D341Med (cell line): ENCODE results near the gene RPS6KC1.
"Not testable (repeated sequence)": the region's sequence is repeated elsewhere in the genome, so short reads cannot be mapped to it uniquely, and the experiment has no call there.

ENCODE experiments used
- DNase-seq: peaks from one replicate; pipeline ENCODE4 v3.0.0; 2012; ENCODE audit warnings: low spot score

The RPS6KC1 gene

DNA sequence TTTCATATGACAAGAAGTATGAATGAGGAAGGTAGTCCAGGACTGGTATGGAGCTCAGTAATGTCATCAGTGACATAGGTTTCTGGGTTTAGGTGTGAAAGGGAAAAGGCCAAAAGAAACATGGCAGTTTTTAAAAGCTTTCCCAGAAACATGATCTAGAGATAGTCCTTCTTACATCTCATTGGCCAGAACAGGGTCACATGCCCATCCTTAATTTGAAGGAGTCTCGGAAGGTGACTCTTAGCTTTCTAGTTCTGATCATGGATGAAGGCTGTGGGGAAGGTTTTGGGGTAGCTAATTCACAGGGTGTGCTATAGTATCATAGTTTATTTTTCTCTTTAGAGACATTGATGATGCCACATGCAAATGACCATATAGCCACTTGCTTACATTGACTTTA, 55.3 kb downstream of the RPS6KC1 start:
- no peak for DNase-seq

GRCh38 chr1:213107613-213108012, 56.6 kb downstream of the RPS6KC1 start:
- no peak for DNase-seq

GRCh38 chr1:213110349-213111300, 59.6 kb downstream of the RPS6KC1 start:
- DNase-seq, result no peak

DNA sequence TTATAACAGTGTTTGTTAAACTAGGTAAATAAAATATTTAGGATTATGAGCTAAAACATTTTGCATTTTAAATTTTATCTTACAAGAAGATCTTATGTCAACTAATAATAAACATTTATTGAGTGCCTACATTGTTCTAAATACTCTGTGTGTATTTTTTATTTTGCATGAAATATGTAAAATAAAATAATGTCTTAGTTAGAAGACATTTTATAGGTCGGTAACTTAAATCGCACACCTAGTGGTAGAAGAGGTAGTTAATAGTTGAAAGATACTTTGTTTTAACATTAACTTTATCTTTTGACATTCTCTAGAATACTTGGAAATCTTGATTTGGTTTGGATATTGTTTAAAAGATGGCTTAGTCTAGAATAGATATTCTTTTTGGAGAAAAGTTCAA, 60.5 kb downstream of the RPS6KC1 start:
- no peak for DNase-seq

GRCh38 chr1:213112723-213113122, 61.7 kb downstream of the RPS6KC1 start:
- not testable (repeated sequence) for DNase-seq

- DNase-seq, result not testable (repeated sequence)
These were observed 66.7 kb downstream of the RPS6KC1 start for GRCh38 chr1:213117699-213118180.

DNA sequence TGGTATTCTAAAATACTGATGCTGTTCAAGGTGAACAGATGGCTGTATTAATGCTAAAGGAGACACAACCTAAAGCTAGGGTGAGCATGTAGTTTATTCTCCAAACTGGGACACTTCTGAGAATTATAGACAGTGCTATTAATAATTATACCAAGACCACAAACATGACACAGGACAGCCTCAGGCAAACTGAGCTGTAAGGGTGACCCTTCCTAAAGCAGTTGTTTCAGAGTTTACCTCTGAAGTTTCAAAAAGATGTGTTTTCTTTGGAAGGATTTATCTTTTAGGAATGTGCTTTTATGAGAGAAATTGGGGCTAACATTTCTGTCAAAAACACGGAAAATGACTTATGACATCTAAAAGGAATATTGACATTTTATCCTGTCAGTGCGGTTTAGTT, 68.8 kb downstream of the RPS6KC1 start:
- DNase-seq, result no peak

- no peak for DNase-seq
These were observed 69.3 kb downstream of the RPS6KC1 start for GRCh38 chr1:213120386-213120785.

DNA sequence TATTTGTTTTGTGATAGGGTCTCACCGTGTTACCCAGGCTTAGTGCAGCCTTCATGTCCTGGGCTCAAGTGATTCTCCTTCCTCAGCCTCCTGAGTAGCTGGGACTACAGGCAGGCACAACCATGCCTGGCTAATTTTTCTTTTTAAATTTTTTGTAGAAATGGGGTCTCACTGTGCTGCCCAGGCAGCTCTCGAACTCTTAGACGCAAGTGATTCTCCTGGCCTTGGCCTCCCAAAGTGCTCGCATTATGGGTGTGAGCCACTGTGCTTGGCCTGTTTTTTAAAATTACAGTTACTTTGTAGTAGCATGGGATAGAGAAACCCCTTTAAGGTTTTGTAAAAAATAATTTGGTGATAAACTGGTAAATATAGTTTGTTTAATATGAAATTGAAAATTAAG, 69.9 kb downstream of the RPS6KC1 start:
- DNase-seq, result no peak

- DNase-seq, result no peak
These were observed 71.5 kb downstream of the RPS6KC1 start for GRCh38 chr1:213122514-213122929.

DNA sequence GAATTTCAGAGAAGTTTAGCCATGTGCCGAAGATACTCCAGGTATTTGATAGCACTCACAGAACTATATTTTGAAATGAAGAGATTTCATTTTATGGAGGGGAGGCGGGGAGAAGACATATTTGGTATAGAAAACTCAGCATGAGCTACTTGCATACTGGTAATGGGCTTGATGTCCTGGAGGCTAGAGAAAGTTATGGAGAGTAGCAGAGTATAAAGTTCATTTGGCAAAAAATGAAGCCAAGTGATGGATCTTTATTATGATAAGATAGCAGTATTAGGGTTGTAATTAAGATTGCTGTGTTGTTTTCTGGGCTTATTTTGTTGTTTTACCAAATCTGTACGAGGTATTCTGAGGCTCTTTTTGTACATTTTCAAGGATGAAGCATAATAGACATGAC, 72.0 kb downstream of the RPS6KC1 start:
- DNase-seq, result no peak

DNA sequence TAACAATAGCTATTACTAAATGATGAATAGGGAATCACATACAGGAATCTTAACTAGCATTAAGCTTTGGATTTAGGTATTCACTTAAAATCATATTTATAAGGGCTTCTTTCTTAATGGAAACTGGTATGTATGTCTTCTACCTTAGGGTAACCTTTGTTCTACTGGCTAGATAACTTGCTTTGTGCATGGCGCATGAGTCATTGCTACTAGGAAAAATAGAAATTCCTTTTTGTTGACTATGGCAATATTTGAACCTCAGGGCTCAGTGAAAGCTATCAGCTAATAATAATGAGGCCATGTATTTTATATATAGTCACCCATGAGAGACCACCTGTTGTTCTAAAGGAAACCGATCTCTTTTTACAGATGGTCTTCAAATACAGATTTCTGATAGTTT, 72.5 kb downstream of the RPS6KC1 start:
- no peak for DNase-seq

DNA sequence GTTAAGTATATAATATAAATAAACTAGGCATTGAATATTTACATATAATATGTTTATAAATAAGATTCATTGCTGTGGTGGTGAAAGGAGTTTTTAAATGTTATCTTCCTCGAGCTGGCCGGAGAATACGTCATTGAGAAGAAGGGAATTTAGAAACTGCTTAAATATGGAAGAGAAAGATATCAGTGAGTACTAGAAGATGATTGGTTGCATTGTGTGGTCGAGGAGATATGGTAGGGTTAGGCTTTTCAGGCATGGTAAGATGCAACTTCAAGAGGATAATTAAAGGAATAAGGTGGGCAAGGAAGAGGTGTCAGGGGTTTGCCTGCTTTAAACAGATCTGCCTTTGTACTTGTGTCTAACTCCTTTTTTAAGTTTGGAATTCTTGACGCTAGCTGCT, 73.5 kb downstream of the RPS6KC1 start:
- no peak for DNase-seq

DNA sequence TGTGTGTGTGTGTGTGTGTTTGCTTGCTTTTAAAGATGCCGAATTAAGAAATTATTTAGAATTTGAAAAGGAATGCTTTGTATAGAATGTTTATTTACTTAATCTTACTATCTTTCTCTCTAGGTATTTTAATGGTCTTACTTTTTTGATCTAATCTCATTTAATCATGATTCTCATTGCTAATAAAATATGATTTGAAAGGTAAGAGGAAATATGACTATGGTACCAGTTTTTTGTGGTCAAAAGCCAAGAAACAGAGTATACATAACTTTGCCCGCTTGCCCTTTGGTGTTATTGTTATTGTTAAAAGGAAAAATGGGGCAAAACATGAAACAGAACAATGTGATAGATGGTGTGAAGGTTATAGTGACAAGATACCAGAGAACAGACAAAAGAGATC, 74.6 kb downstream of the RPS6KC1 start:
- DNase-seq, result no peak

DNA sequence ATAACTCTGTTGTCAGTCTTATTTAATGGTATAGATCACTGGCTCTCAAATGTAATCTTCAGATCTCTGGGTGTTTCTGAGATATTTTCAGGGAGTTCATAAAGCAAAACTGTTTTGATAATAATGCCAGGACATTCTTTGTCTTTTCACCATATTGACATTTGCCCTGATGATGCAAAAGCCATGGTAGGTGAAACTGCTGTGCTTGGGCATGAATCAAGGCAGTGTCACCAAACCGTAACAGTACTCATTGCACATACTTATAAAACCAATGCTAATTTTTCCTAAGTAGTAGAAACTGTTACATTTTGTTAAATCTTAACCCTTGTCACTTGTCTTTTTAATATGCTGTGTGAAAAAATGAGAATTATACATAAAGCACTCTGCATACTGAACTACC, 76.0 kb downstream of the RPS6KC1 start:
- DNase-seq, result no peak

- DNase-seq, result no peak
These were observed 81.0 kb downstream of the RPS6KC1 start for GRCh38 chr1:213131851-213132655.

DNA sequence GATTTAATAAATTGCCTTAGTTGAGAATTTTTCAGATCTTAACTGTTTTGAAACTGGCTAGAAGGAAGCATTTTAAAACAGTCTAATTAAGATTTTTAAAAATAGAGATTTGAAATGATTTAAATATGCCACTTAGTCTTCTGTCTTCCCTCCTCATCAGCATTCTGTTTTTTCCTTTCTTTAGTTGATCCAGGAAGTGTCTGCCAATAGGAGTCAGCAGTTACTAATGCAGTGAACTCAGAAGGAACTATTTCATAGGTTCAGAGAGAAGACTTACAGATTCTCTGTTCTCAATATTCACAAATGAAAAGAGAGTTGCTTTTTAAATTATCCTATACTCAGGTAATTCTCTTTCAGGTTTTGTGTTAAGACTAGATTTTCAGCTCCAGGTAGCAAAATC, 84.5 kb downstream of the RPS6KC1 start:
- DNase-seq, result no peak

GRCh38 chr1:213136190-213136917, 85.3 kb downstream of the RPS6KC1 start:
- DNase-seq, result no peak

DNA sequence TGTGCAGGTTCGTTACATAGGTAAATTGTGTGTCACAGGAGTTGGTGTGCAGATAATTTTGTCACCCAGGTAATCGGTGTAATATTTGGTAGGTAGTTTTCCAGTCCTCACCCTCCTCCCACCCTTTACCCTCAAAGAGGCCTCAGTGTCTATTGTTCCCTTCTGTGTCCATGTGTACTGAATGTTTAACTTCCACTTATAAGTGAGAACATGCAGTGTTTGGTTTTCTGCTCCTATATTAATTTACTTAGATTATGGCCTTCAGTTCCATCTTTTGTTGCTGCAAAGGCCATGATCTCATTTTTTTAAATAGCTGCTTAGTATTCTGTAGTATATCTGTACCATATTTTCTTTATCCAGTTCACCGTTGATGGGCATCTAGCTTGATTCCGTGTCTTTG, 87.3 kb downstream of the RPS6KC1 start:
- DNase-seq, result no peak

- no peak for DNase-seq
These were observed 87.9 kb downstream of the RPS6KC1 start for GRCh38 chr1:213138892-213139291.

DNA sequence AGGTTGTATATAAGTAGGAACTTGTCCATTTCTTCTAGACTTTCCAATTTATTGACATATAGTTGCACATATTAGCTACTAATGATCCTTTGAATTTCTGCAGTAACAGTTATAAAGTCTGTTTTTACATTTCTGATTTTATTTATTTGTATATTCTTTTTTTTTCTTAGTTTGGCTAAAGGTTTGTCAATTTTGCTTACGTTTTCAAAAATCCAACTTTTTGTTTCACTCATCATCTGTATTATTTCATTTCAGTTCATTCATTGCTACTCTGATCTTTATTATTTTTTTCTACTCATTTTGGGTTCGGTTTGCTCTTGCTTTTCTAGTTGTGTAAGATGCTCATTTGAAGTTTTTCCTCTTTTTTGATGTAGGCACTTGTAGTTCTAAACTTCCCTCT, 97.9 kb downstream of the RPS6KC1 start:
- no peak for DNase-seq

DNA sequence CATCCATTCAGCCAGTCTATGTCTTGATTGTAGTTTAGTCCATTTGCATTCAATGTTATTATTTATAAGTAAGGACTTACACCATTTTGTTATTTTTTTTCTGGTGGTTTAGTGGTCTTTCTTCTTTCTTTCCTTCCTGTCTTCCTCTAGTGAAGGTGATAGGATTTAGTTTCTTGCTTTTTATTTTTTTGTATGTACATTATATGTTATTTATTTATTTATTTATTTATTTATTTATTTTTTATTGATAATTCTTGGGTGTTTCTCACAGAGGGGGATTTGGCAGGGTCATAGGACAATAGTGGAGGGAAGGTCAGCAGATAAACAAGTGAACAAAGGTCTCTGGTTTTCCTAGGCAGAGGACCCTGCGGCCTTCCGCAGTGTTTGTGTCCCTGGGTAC, 99.0 kb downstream of the RPS6KC1 start:
- not testable (repeated sequence) for DNase-seq
